SK-N-SH (cell line): ENCODE measurements around the gene RHOA. TPM values are rescaled to one million over a fixed set of nuclear protein-coding genes. Genes with fewer than 3 reads are reported as not detected.

Source experiments
- CTCF ChIA-PET: fragments of 300-600, 350-600 bp; formaldehyde crosslinking; extraction: SDS; loops from one replicate; lab custom pipeline; 2021; lab: Yijun Ruan, JAX
- POLR2A ChIA-PET: fragments of 350-600 bp; sonication (Branson Sonifier 250); formaldehyde crosslinking; extraction: SDS; loops from one replicate; lab custom pipeline; 2020; ENCODE audit warnings: antibody characterized with exemption, inconsistent platforms; lab: Yijun Ruan, JAX
- DNase-seq: peaks from one replicate; pipeline ENCODE4 v3.0.0; 2012
- H2AFZ ChIP-seq: fragments of 200-600 bp; sonication (generic); 2 replicates; pipeline ENCODE4 v1.8.1; 2016; ENCODE audit warnings: antibody characterized with exemption, mild to moderate bottlenecking, low read depth
- H3F3A ChIP-seq: fragments of 200-600 bp; sonication (generic); replicated peaks from 2 replicates; pipeline ENCODE3; 2016; ENCODE audit warnings: antibody characterized with exemption, mild to moderate bottlenecking; ENCODE audit not compliant: insufficient read depth
- H3K27ac ChIP-seq, 2 experiments: fragments of 200-500 bp in 1 of 2; fragments of 200-600 bp in 1 of 2; sonication (Bioruptor generic) in 1 of 2; sonication (generic), shearing (Covaris generic) in 1 of 2; 2 replicates each; pipeline versions ENCODE4 v1.5.1 to v1.6.1; 2014 to 2016; ENCODE audit warnings: low read depth in 2 of 2, inconsistent platforms in 1 of 2, low read length in 1 of 2, mild to moderate bottlenecking in 1 of 2, mixed read lengths in 1 of 2
- H3K27me3 ChIP-seq: fragments of 200-600 bp; sonication (generic), shearing (Covaris generic); 2 replicates; pipeline ENCODE4 v1.6.1; 2016; ENCODE audit warnings: mixed run types; ENCODE audit not compliant: insufficient read depth
- H3K36me3 ChIP-seq, 2 experiments: fragments of 200-500 bp in 1 of 2; fragments of 200-600 bp in 1 of 2; sonication (Bioruptor generic) in 1 of 2; sonication (generic) in 1 of 2; replicated peaks in 1 of 2; 2 replicates each; pipeline versions ENCODE3 to v1.5.1; 2014 to 2016; ENCODE audit warnings: low read length in 1 of 2, mild to moderate bottlenecking in 1 of 2; ENCODE audit not compliant: insufficient read depth in 2 of 2, control insufficient read depth in 1 of 2
- H3K4me1 ChIP-seq, 2 experiments: fragments of 200-500 bp in 1 of 2; fragments of 200-600 bp in 1 of 2; sonication (Bioruptor generic) in 1 of 2; sonication (generic), shearing (Covaris generic) in 1 of 2; 2 replicates each; pipeline versions ENCODE4 v1.5.1 to v1.6.1; 2014 to 2016; ENCODE audit warnings: low read depth in 1 of 2, low read length in 1 of 2, mixed run types in 1 of 2; ENCODE audit not compliant: insufficient read depth in 2 of 2, control insufficient read depth in 1 of 2
- H3K4me2 ChIP-seq: fragments of 200-600 bp; sonication (generic), shearing (Covaris generic); 2 replicates; pipeline ENCODE4 v1.6.1; 2017; ENCODE audit warnings: mixed run types
- H3K4me3 ChIP-seq, 2 experiments: fragments of 200-500 bp in 1 of 2; fragments of 200-600 bp in 1 of 2; sonication (Bioruptor generic) in 1 of 2; sonication (generic), shearing (Covaris generic) in 1 of 2; 2 replicates each; pipeline versions ENCODE4 v1.5.1 to v1.8.1; 2014 to 2016; ENCODE audit warnings: low read depth in 2 of 2, inconsistent platforms in 1 of 2, low read length in 1 of 2, mild to moderate bottlenecking in 1 of 2, mixed read lengths in 1 of 2, moderate library complexity in 1 of 2
- H3K79me2 ChIP-seq: fragments of 200-600 bp; sonication (generic); 2 replicates; pipeline ENCODE4 v1.8.1; 2017; ENCODE audit warnings: mild to moderate bottlenecking; ENCODE audit not compliant: insufficient read depth
- H3K9ac ChIP-seq: fragments of 200-600 bp; sonication (generic); 2 replicates; pipeline ENCODE4 v1.6.1; 2017; ENCODE audit warnings: mixed run types
- H3K9me2 ChIP-seq: fragments of 200-600 bp; sonication (generic); 2 replicates; pipeline ENCODE4 v1.6.1; 2017; ENCODE audit warnings: mixed run types
- H3K9me3 ChIP-seq: fragments of 200-600 bp; sonication (generic); 2 replicates; pipeline ENCODE4 v1.6.1; 2017; ENCODE audit warnings: mixed run types, mild to moderate bottlenecking, moderate library complexity
- H4K20me1 ChIP-seq: fragments of 200-600 bp; sonication (generic); 2 replicates; pipeline ENCODE4 v1.6.1; 2017; ENCODE audit warnings: mild to moderate bottlenecking, mixed run types; ENCODE audit not compliant: insufficient read depth
- CHD2 ChIP-seq: fragments of 150-350 bp; IDR thresholded peaks from 2 replicates; pipeline ENCODE4 v1.6.1; 2018; ENCODE audit warnings: low read length; ENCODE audit not compliant: partially characterized antibody
- ELF1 ChIP-seq: IDR thresholded peaks from 2 replicates; pipeline ENCODE4 v1.4.0; 2012
- EP300 ChIP-seq, 2 experiments: IDR thresholded peaks; 2 replicates each; pipeline versions ENCODE4 v1.4.0 to v1.6.1; 2012; ENCODE audit warnings: borderline replicate concordance in 1 of 2, low read depth in 1 of 2, low read length in 1 of 2
- EZH2phosphoT487 ChIP-seq: fragments of 200-600 bp; sonication (generic); IDR thresholded peaks from 2 replicates; pipeline ENCODE4 v1.6.1; 2017; ENCODE audit warnings: low read depth, mixed run types, mild to moderate bottlenecking, antibody characterized with exemption, moderate library complexity, borderline replicate concordance
- RAD21 ChIP-seq: IDR thresholded peaks from 2 replicates; pipeline ENCODE4 v1.6.1; 2012; ENCODE audit warnings: mild to moderate bottlenecking, low read length
- RCOR1 ChIP-seq: fragments of 150-350 bp; IDR thresholded peaks from 2 replicates; pipeline ENCODE4 v1.6.1; 2017; ENCODE audit warnings: antibody characterized with exemption, low read length
- RXRA ChIP-seq: IDR thresholded peaks from 2 replicates; pipeline ENCODE4 v1.4.0; 2012; ENCODE audit warnings: low read depth, mild to moderate bottlenecking, borderline replicate concordance
- SMC3 ChIP-seq: IDR thresholded peaks from 2 replicates; pipeline ENCODE4 v1.6.1; 2012; ENCODE audit warnings: low read depth, low read length, improper control_type of control experiment
- TAF1 ChIP-seq: IDR thresholded peaks from 2 replicates; pipeline ENCODE4 v1.6.1; 2012; ENCODE audit warnings: low read depth, mild to moderate bottlenecking, low read length, moderate library complexity, borderline replicate concordance
- TCF12 ChIP-seq: IDR thresholded peaks from 2 replicates; pipeline ENCODE4 v1.4.0; 2012
- WGBS: methylation state at CpG from one replicate; pipeline ENCODE4 v1.1.6; 2017; ENCODE audit warnings: low lambda C conversion rate; 5-methylcytosine and 5-hydroxymethylcytosine counted together
- polyA plus RNA-seq, 3 experiments: library from polyadenylated mRNA; depleted of rRNA; stranded (reverse); fragments of >200 nt; gene quantifications; 2 replicates each; pipeline ENCODE4 v1.2.3, GENCODE V29; 2012
- TF ChIP-seq, protein P1 (sequence below): IDR thresholded peaks from 2 replicates; pipeline ENCODE4 v1.4.0; 2012; ENCODE audit warnings: low read depth, borderline replicate concordance
- TF ChIP-seq, protein P2 (sequence below): fragments of 150-350 bp; IDR thresholded peaks from 2 replicates; pipeline ENCODE4 v1.6.1; 2017; ENCODE audit warnings: antibody characterized with exemption, low read length, low read depth, borderline replicate concordance
- TF ChIP-seq, protein P3 (sequence below): IDR thresholded peaks from 2 replicates; pipeline ENCODE4 v1.4.0; 2012; ENCODE audit warnings: low read depth

Gene RHOA
- polyA plus RNA-seq, 1 of the 3 experiments (the other 2 are of a cell fraction) = 312 TPM

DNA sequence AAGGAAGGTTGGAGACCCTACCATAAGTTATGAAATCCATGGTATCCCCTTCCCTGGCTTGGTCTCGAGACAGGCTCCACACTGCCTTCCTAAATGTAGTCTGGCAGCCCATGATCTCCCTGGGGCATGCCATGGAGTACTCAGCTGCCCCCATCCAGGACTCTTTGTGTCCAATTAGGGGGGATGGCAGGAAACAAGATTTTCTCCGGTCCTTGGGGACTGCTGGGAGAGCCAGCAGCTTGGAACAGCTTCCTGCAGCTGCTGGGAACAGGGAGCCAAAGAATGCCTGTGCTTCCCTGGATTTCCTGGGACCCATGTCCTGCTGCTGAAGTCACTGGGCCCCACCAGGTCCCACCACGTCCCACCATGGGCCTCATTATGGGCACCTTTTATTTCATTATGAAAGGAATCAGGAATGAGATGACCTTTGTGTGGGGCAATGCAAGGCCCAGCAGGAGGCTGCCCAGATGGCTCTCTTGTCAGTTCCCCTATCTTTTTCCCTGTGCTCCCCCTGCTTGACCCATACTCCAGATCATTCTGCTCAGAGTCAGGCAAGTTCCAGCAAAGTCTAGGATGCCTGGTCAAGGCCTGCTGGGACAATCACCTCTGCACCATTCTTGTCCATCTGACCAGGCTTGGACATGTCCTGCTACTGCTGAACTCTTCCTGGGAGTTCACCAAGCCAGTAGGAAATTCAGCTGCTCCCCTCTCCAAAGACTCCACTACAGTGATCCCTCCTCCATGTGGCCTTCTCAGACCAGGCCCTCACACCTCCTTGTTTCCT, 43.3 kb upstream of the RHOA start:
- no peaks in the 10 kb centered on the region for H3F3A ChIP-seq
- no peak for DNase-seq
- no peaks in the 10 kb centered on the region for H4K20me1 ChIP-seq
- POLR2A ChIA-PET = interaction anchor here (0.9 kb wide), 1 partner anchor 43 kb away, joined by 3 read pairs; the partner anchor contains the start of gene RHOA
- no peak overlapping the region for H3K9ac ChIP-seq
- H3K4me3 ChIP-seq = no peak overlapping the region
- TF ChIP-seq RXRA = no peak
- no peak for TF ChIP-seq RCOR1
- no peak for TF ChIP-seq SMC3
- TF ChIP-seq, protein P1, sequence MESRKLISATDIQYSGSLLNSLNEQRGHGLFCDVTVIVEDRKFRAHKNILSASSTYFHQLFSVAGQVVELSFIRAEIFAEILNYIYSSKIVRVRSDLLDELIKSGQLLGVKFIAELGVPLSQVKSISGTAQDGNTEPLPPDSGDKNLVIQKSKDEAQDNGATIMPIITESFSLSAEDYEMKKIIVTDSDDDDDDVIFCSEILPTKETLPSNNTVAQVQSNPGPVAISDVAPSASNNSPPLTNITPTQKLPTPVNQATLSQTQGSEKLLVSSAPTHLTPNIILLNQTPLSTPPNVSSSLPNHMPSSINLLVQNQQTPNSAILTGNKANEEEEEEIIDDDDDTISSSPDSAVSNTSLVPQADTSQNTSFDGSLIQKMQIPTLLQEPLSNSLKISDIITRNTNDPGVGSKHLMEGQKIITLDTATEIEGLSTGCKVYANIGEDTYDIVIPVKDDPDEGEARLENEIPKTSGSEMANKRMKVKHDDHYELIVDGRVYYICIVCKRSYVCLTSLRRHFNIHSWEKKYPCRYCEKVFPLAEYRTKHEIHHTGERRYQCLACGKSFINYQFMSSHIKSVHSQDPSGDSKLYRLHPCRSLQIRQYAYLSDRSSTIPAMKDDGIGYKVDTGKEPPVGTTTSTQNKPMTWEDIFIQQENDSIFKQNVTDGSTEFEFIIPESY = no peak
- TF ChIP-seq TAF1 = no peak
- TF ChIP-seq EP300 (IDR thresholded peaks at IDR 0.05; ENCODE audit: borderline replicate concordance in 1 of 2, low read depth in 1 of 2, low read length in 1 of 2) = no peak
- no peak for TF ChIP-seq TCF12
- TF ChIP-seq CHD2 = no peak
- TF ChIP-seq EZH2phosphoT487 = no peak
- TF ChIP-seq, all 33 proteins: peak for 0
- H3K36me3 ChIP-seq = no peaks in the 10 kb centered on the region
- H3K4me2 ChIP-seq = no peak overlapping the region
- no peak overlapping the region for H3K27ac ChIP-seq
- no peaks in the 10 kb centered on the region for H3K9me2 ChIP-seq
- no peaks in the 10 kb centered on the region for H3K9me3 ChIP-seq
- H3K4me1 ChIP-seq = peaks cover 0 to 7% of the 10 kb centered on the region in 2 experiments; a peak in 1 of 4 replicates
- H3K79me2 ChIP-seq = no peaks in the 10 kb centered on the region
- 89% methylated on average over 2 of the region's 3 CpGs for WGBS
- no peak overlapping the region for H2AFZ ChIP-seq
- CTCF ChIA-PET = interaction anchor here (0.6 to 1.3 kb wide), 5 partner anchors 75 to 284 kb away, joined by 3 read pairs; partner anchors contain the start of gene USP4
- H3K27me3 ChIP-seq = no peaks in the 10 kb centered on the region

DNA sequence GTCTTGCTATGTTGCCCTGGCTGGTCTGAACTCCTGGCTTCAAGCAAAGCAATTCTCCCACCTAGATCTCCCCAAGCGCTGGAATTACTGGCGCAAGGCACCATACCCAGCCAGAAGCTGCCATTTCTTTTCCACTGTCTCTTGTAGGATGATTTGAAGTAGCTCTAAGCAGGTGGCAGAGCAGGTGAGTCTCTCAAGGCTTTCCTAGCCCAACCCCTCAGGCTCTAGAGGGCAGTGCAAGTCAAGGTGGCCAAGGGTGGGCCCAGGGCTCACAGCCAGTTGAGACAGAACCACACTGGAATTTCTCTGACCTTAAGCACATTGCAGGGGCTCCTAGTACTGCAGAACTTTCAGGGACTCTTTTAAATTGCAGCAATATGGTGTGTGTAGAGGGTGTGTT, 42.7 kb upstream of the RHOA start:
- Histone ChIP-seq H3F3A (no peaks in the 10 kb centered on the region), H2AFZ (no peak overlapping the region), H3K27me3 (no peaks in the 10 kb centered on the region), H3K4me2 (no peak overlapping the region), H3K9ac (no peak overlapping the region), H3K36me3 (no peaks in the 10 kb centered on the region), H3K4me3 (no peak overlapping the region), H4K20me1 (no peaks in the 10 kb centered on the region), H3K79me2 (no peaks in the 10 kb centered on the region), H3K4me1 (peaks cover 0 to 7% of the 10 kb centered on the region in 2 experiments; a peak in 1 of 4 replicates), H3K27ac (no peak overlapping the region), H3K9me2 (no peaks in the 10 kb centered on the region), H3K9me3 (no peaks in the 10 kb centered on the region)
- TF ChIP-seq ELF1 = no peak
- peak; percentile 37 for TF ChIP-seq RAD21
- TF ChIP-seq, protein P2, sequence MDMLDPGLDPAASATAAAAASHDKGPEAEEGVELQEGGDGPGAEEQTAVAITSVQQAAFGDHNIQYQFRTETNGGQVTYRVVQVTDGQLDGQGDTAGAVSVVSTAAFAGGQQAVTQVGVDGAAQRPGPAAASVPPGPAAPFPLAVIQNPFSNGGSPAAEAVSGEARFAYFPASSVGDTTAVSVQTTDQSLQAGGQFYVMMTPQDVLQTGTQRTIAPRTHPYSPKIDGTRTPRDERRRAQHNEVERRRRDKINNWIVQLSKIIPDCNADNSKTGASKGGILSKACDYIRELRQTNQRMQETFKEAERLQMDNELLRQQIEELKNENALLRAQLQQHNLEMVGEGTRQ = no peak
- no peak for TF ChIP-seq RXRA
- TF ChIP-seq TCF12 = no peak
- TF ChIP-seq, protein P3, sequence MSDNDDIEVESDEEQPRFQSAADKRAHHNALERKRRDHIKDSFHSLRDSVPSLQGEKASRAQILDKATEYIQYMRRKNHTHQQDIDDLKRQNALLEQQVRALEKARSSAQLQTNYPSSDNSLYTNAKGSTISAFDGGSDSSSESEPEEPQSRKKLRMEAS = no peak
- no peak for TF ChIP-seq CHD2
- DNase-seq = no peak
- 93% methylated on average over 2 of the region's 2 CpGs for WGBS
- ChIA-PET CTCF (interaction anchor here (0.7 to 1.3 kb wide), 4 partner anchors 75 to 284 kb away, joined by 3 read pairs; partner anchors contain the start of gene USP4), POLR2A (interaction anchor here (0.9 kb wide), 1 partner anchor 43 kb away, joined by 3 read pairs; the partner anchor contains the start of gene RHOA)
